OCI-LY7 (cell line): Measurements from ENCODE around the gene REST. TPM values are rescaled to one million over a fixed set of nuclear protein-coding genes. Genes with fewer than 3 reads are reported as not detected.

Experiments
- BruUV-seq: library from RNA; stranded (reverse); fragments of 400-500 nt; replicated peaks from 2 replicates; lab custom pipeline; 2021; lab: Mats Ljungman, UMichigan
- CTCF ChIA-PET: fragments of 300-600 bp; sonication (Branson Sonifier 250); formaldehyde crosslinking; loops from one replicate; lab custom pipeline; 2022; ENCODE audit warnings: antibody characterized with exemption; ENCODE audit not compliant: unreplicated experiment; lab: Charles Lee
- POLR2A ChIA-PET: fragments of 300-600 bp; sonication (Branson Sonifier 250); formaldehyde crosslinking; loops from one replicate; lab custom pipeline; 2022; ENCODE audit warnings: antibody characterized with exemption; lab: Charles Lee
- DNase-seq: peaks from one replicate; pipeline ENCODE4 v3.0.0-alpha.2; 2015; ENCODE audit warnings: low spot score
- H2AFZ ChIP-seq: fragments of 200-600 bp; sonication (generic), shearing (Covaris generic); 2 replicates; pipeline ENCODE4 v1.6.1; 2014; ENCODE audit warnings: mild to moderate bottlenecking, antibody characterized with exemption, low read length, moderate library complexity
- H3K27ac ChIP-seq: fragments of 200-600 bp; sonication (generic); 2 replicates; pipeline ENCODE4 v1.5.1; 2014; ENCODE audit warnings: mixed run types, low read depth, mild to moderate bottlenecking, moderate library complexity, low read length, inconsistent platforms; ENCODE audit not compliant: poor library complexity, severe bottlenecking
- H3K36me3 ChIP-seq: fragments of 200-600 bp; sonication (generic); 2 replicates; pipeline ENCODE4 v1.6.1; 2014; ENCODE audit warnings: mild to moderate bottlenecking, antibody characterized with exemption, low read length, moderate library complexity, mixed read lengths; ENCODE audit not compliant: insufficient read depth
- H3K4me1 ChIP-seq: fragments of 200-600 bp; sonication (generic); 2 replicates; pipeline ENCODE4 v1.5.1; 2014; ENCODE audit warnings: mild to moderate bottlenecking, low read length; ENCODE audit not compliant: insufficient read depth, poor library complexity, severe bottlenecking
- H3K4me2 ChIP-seq: fragments of 200-600 bp; sonication (generic); 2 replicates; pipeline ENCODE4 v1.6.1; 2014; ENCODE audit warnings: mild to moderate bottlenecking, low read length
- H3K4me3 ChIP-seq: fragments of 200-600 bp; sonication (generic); 2 replicates; pipeline ENCODE4 v1.5.1; 2014; ENCODE audit warnings: mild to moderate bottlenecking, low read depth, low read length; ENCODE audit not compliant: poor library complexity, severe bottlenecking
- H3K79me2 ChIP-seq: fragments of 200-600 bp; sonication (generic); 2 replicates; pipeline ENCODE4 v1.6.1; 2016; ENCODE audit warnings: low read depth, mild to moderate bottlenecking, low read length, moderate library complexity, mixed read lengths; ENCODE audit not compliant: insufficient read depth
- H3K9me2 ChIP-seq: fragments of 200-600 bp; sonication (generic); 2 replicates; pipeline ENCODE4 v1.6.1; 2016; ENCODE audit warnings: mild to moderate bottlenecking, low read length, mixed read lengths; ENCODE audit not compliant: insufficient read depth
- H3K9me3 ChIP-seq: fragments of 200-600 bp; sonication (generic); 2 replicates; pipeline ENCODE4 v1.6.1; 2014; ENCODE audit warnings: mild to moderate bottlenecking, mixed run types, low read length, mixed read lengths
- H4K20me1 ChIP-seq: fragments of 200-600 bp; sonication (generic); 2 replicates; pipeline ENCODE4 v1.6.1; 2014; ENCODE audit warnings: mild to moderate bottlenecking, antibody characterized with exemption, low read length, moderate library complexity, mixed read lengths; ENCODE audit not compliant: insufficient read depth
- CTCF ChIP-seq: fragments of 200-600 bp; sonication (generic); conservative IDR thresholded peaks from 2 replicates; pipeline ENCODE4 v1.5.1; 2014; ENCODE audit warnings: mild to moderate bottlenecking, antibody characterized with exemption, low read length, moderate library complexity, mixed read lengths
- EZH2phosphoT487 ChIP-seq: fragments of 200-600 bp; sonication (generic); IDR thresholded peaks from 2 replicates; pipeline ENCODE4 v1.6.1; 2018; ENCODE audit warnings: low read depth, borderline replicate concordance, mild to moderate bottlenecking, mixed run types, antibody characterized with exemption, low read length, moderate library complexity, mixed read lengths
- intact Hi-C: fragments of 100-400 bp; cut with micrococcal nuclease; formaldehyde crosslinking; loops from one replicate; pipeline ENCODE4 v1.10.0; 2022; ENCODE audit not compliant: unreplicated experiment
- total RNA-seq, 2 experiments: library from RNA; depleted of rRNA in 1 of 2; stranded (reverse); fragments of >200 nt in 1 of 2; shearing (Covaris generic) in 1 of 2; gene quantifications; 2 replicates each; pipeline ENCODE4 v1.2.3, GENCODE V29; 2014 to 2022

Gene REST
- total RNA-seq, 2 experiments from 2014 or later = 27.3 to 39.2 TPM

GRCh38 chr4:56874923-56875322 lies 32.8 kb upstream of the REST start:
- peak overlapping the region; percentile 84 for H2AFZ ChIP-seq
- CTCF ChIA-PET = interaction anchor here (0.6 kb wide), 1 partner anchor 1528 kb away, joined by 3 read pairs; no protein-coding TSS in a partner anchor
- POLR2A ChIA-PET = interaction anchor here (0.6 to 1.1 kb wide), 2 partner anchors 18 to 133 kb away, joined by 3 to 5 read pairs; no protein-coding TSS in a partner anchor

GRCh38 chr4:56876264-56876663 lies 31.4 kb upstream of the REST start:
- intact Hi-C loops = no loop called here
- CTCF ChIA-PET = no interaction called here
- peaks cover 18% of the 10 kb centered on the region for H3K4me1 ChIP-seq
- no peaks in the 10 kb centered on the region for H4K20me1 ChIP-seq
- peak overlapping the region; percentile 35 for H3K27ac ChIP-seq
- no peak overlapping the region for H3K4me3 ChIP-seq
- no peaks in the 10 kb centered on the region for H3K36me3 ChIP-seq
- TF ChIP-seq CTCF = no peak
- no peak for TF ChIP-seq EZH2phosphoT487
- H2AFZ ChIP-seq = no peak overlapping the region
- H3K9me2 ChIP-seq = no peaks in the 10 kb centered on the region
- DNase-seq = no peak
- no peaks in the 10 kb centered on the region for H3K79me2 ChIP-seq
- BruUV-seq = no TSS peak
- no peaks in the 10 kb centered on the region for H3K9me3 ChIP-seq
- no peak overlapping the region for H3K4me2 ChIP-seq
- POLR2A ChIA-PET = interaction anchor here (0.6 to 1.3 kb wide), 5 partner anchors 9 to 1163 kb away, joined by 3 to 6 read pairs (median 5); no protein-coding TSS in a partner anchor

More at GRCh38 chr4:56874923-56875322, 32.8 kb upstream of the REST start:
- Histone ChIP-seq H3K4me2 (0 out of 2 replicates have a peak overlapping the region, but pooled peaks have one; percentile 15), H3K9me2 (no peaks in the 10 kb centered on the region), H3K4me1 (peaks cover 18% of the 10 kb centered on the region), H3K79me2 (no peaks in the 10 kb centered on the region), H3K36me3 (no peaks in the 10 kb centered on the region), H4K20me1 (no peaks in the 10 kb centered on the region), H3K27ac (no peak overlapping the region), H3K4me3 (no peak overlapping the region), H3K9me3 (no peaks in the 10 kb centered on the region)
- TF ChIP-seq EZH2phosphoT487 (no peak), CTCF (no peak)
- BruUV-seq = no TSS peak
- intact Hi-C loops = no loop called here
- no peak for DNase-seq

GRCh38 chr4:56879996-56880395 lies 27.7 kb upstream of the REST start:
- intact Hi-C loops = no loop called here
- BruUV-seq = no TSS peak
- Histone ChIP-seq H3K9me3 (no peaks in the 10 kb centered on the region), H3K36me3 (no peaks in the 10 kb centered on the region), H3K4me2 (no peak overlapping the region), H3K4me3 (no peak overlapping the region), H2AFZ (no peak overlapping the region), H3K4me1 (peaks cover 11% of the 10 kb centered on the region), H4K20me1 (no peaks in the 10 kb centered on the region), H3K79me2 (no peaks in the 10 kb centered on the region), H3K9me2 (no peaks in the 10 kb centered on the region), H3K27ac (no peak overlapping the region)
- ChIA-PET CTCF (no interaction called here), POLR2A (no interaction called here)
- no peak for DNase-seq
- TF ChIP-seq EZH2phosphoT487 (no peak), CTCF (no peak)
